PC-3 (cell line): Measurements from ENCODE around the gene FOXO3.

Experiments used
- CTCF ChIP-seq: fragments of 300-600 bp; sonication (generic); conservative IDR thresholded peaks from 2 replicates; pipeline ENCODE4 v1.5.1; 2017; ENCODE audit warnings: antibody characterized with exemption, low read depth, mild to moderate bottlenecking, low read length
- EZH2 ChIP-seq: fragments of 300-600 bp; sonication (generic); IDR thresholded peaks from one replicate; pipeline ENCODE4 v1.6.1; 2017; ENCODE audit warnings: antibody characterized with exemption, mild to moderate bottlenecking, low read length; ENCODE audit not compliant: unreplicated experiment
- EZH2phosphoT487 ChIP-seq: fragments of 300-600 bp; sonication (generic); IDR thresholded peaks from 2 replicates; pipeline ENCODE4 v1.6.1; 2018; ENCODE audit warnings: mild to moderate bottlenecking, antibody characterized with exemption, low read length, borderline replicate concordance

- TF ChIP-seq CTCF (no peak), EZH2 (no peak), EZH2phosphoT487 (no peak)
These were observed 79.4 kb downstream of the FOXO3 start for GRCh38 chr6:108640104-108640503.
